Measurements from ENCODE around the gene PCYT2.

Gene PCYT2

DNA sequence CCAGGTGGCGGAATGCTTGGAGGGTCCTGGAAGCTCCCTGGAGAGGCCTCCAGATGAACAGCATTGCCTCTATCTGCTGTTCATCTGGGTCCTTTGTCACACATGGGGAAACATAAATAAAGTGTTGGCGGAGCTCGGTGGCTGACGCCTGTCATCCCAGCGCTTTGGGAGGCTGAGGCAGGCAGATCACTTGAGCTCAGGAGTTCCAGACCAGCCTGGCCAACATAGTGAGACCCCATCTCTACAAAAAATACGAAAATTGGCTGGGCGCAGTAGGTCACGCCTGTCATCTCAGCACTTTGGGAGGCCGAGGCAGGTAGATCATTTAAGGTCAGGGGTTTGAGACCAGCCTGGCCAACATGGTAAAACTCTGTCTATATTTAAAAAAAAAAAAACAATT lies 33.7 kb upstream of the PCYT2 start:
- ChIA-PET POLR2A (no interaction called here), CTCF (interaction anchor here (0.8 to 2.6 kb wide), 6 partner anchors 10 to 76 kb away, joined by 3 to 10 read pairs (median 3); partner anchors contain the start of gene NOTUM)
- H3K4me3 ChIP-seq (ENCODE audit: low read depth, low read length), result no peak overlapping the region
- TF ChIP-seq, protein P1, sequence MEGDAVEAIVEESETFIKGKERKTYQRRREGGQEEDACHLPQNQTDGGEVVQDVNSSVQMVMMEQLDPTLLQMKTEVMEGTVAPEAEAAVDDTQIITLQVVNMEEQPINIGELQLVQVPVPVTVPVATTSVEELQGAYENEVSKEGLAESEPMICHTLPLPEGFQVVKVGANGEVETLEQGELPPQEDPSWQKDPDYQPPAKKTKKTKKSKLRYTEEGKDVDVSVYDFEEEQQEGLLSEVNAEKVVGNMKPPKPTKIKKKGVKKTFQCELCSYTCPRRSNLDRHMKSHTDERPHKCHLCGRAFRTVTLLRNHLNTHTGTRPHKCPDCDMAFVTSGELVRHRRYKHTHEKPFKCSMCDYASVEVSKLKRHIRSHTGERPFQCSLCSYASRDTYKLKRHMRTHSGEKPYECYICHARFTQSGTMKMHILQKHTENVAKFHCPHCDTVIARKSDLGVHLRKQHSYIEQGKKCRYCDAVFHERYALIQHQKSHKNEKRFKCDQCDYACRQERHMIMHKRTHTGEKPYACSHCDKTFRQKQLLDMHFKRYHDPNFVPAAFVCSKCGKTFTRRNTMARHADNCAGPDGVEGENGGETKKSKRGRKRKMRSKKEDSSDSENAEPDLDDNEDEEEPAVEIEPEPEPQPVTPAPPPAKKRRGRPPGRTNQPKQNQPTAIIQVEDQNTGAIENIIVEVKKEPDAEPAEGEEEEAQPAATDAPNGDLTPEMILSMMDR (IDR thresholded peaks at IDR 0.05; ENCODE audit: insufficient read depth, low read length, missing control alignments), result no peak
- no peak for DNase-seq (ENCODE audit: low read depth, low spot score)

DNA sequence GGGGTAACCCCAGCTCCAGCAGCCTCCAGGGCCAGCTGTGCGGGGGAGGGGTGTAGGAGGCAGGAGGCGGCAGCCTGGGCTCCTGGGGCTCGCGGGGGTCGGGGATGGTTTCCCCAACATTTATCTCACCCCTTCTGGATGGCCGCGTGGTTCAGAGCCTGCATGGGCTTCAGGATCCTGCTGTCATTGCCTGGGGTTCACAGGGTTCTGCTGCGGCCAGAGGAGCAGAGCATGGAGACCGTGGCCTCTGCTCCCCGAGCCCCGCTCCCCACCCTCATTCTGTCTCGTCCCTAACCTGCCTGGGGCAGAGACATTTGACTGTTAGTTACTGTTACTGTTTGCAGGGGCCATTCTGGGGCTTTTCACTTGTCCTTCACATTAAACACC lies 31.0 kb upstream of the PCYT2 start:
- no peak for DNase-seq (ENCODE audit: low read depth, low spot score)
- TF ChIP-seq, protein P1 (IDR thresholded peaks at IDR 0.05; ENCODE audit: insufficient read depth, low read length, missing control alignments), result no peak
- H3K4me3 ChIP-seq (ENCODE audit: low read depth, low read length), result no peak overlapping the region
- CTCF ChIA-PET, result no interaction called here
- POLR2A ChIA-PET, result no interaction called here

DNA sequence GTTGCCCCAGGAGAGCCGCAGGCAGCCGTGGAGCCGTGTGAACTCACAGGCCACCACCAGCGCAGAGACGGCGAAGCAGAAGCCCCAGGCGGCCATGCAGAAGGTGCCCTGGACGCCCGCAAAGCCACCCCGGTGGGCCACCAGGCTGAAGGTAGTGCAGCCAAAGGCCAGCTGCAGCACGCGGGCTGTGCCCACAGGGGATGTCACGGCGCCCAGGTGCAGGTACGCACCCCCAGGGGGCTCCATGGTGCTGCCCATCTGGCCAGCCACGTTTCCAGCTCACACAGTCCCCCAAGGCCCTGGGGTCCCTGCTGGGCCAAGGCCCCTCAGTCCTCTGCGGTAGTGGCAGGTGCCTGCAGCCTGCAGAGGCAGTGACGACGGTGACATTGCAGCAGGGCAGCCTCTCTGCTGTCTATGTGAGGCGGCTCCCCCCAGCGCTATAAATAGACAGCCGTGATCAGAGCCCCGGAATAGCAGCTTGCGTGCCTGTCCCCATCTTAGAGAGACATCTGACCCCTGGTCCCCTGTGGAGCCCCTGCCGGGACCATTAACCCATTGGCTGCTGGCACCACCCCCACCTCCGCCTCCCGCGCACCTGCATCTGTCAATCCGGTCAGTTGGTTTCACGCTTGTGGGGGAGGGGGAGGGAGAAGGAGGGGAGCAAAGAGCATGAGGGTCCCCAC lies 30.4 kb upstream of the PCYT2 start:
- no peak overlapping the region for H3K4me3 ChIP-seq (ENCODE audit: low read depth, low read length)
- ChIA-PET POLR2A (no interaction called here), CTCF (interaction anchor here (1.9 kb wide), 1 partner anchor 18 kb away, joined by 11 read pairs; no protein-coding TSS in a partner anchor)
- TF ChIP-seq, protein P1 (IDR thresholded peaks at IDR 0.05; ENCODE audit: insufficient read depth, low read length, missing control alignments), result no peak
- DNase-seq (ENCODE audit: low read depth, low spot score), result no peak

DNA sequence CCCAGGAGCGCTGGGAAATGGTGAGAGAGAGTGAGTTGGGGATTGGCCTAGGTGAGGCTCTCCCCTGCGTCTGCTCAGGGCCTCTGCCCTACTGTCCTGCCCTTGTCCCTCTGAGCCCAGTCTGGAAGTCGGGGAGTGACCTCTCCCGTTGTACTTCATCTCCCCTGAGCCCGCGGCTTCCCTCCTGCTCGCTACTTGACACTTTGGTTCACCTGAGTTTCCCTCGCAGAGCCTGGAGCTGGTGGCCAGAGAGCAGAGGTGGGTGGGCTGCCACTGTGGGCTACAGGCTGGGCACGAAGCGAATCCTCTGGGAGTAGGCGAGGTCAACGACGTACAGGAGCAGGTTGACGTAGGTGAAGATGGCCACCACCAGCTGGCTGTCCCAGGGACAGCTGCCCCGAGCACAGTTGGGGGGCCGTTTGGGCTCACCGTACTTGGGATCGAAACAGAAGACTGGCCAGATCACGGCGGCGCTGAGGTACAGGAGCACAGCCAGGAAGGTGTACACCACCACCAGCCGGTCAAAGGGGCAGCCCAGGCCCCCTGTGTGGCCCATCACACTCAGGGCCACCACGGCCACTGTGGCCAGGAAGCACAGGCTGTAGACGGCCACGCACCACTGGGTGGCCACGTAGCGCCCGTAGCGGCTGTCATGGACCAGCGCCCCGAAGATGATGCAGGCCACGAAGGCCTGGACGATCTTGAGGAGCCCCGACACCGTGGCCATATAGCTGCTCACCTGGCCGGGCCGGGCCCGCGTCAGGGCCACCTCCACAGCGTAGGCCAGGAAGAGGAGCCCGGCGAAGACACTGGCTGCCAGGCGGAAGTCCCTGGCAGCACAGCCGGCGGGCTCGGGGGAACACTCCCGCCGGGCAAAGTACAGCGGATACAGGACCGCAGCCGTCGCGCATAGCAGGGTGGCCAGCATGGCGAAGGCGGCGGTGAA lies 29.6 kb upstream of the PCYT2 start:
- TF ChIP-seq, protein P1 (IDR thresholded peaks at IDR 0.05; ENCODE audit: insufficient read depth, low read length, missing control alignments), result no peak
- POLR2A ChIA-PET, result no interaction called here
- DNase-seq (ENCODE audit: low read depth, low spot score), result no peak
- H3K4me3 ChIP-seq (ENCODE audit: low read depth, low read length), result no peak overlapping the region
- CTCF ChIA-PET, result interaction anchor here (1.9 kb wide), 1 partner anchor 19 kb away, joined by 11 read pairs; no protein-coding TSS in a partner anchor

DNA sequence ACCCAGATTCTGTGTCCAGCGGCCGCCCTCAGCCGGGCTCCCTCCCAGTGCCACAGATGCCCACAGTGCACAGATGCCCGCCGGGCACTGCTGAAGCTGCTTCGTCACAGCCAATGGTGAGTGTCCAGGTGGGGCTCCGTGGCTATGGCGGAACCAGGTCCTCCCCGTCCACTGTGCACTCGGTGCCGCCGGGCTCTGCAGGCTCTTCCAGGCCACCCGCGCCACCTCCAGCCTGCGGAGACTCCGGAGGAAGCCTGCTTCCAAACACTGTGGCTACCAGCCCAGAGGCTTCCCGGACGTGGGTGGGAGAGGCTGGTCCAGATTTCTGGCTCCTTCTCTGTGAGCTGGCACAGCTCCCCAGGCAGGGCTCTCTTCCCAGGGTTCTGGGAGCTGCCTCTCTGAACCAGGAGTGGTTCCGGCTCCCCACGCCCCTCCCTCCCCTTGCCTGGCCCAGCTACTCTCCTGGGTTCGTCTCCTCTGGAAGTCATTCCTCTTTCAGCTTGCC lies 28.7 kb upstream of the PCYT2 start:
- H3K4me3 ChIP-seq (ENCODE audit: low read depth, low read length), result no peak overlapping the region
- TF ChIP-seq, protein P1 (IDR thresholded peaks at IDR 0.05; ENCODE audit: insufficient read depth, low read length, missing control alignments), result no peak
- ChIA-PET CTCF (interaction anchor here (0.6 to 1.9 kb wide), 2 partner anchors 12 to 20 kb away, joined by 3 to 11 read pairs; partner anchors contain the start of gene MAFG), POLR2A (no interaction called here)
- DNase-seq (ENCODE audit: low read depth, low spot score), result no peak

DNA sequence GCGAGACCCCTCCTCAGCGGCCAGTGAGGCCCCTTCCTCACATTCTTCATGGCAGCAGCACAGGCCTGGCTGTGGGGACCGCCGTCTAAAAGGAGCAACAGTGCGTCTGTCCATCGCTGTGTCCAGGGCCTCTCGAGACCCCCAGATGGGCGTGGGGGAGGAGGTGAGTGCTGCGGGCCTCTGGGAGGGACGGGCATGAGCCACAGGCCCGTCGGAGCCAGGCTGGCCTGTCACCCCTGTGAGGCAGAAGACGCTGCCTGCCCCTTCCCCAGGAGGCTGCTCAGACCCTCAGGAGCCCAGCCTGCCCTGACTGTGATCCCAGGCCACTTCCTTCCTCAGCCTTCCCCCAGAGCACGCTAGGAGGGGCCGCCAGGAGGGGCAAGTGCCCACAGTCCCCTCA lies 28.0 kb upstream of the PCYT2 start:
- CTCF ChIA-PET, result interaction anchor here (1.4 kb wide), 1 partner anchor 21 kb away, joined by 10 read pairs; the partner anchor contains the start of gene NOTUM
- DNase-seq (ENCODE audit: low read depth, low spot score), result no peak
- TF ChIP-seq, protein P1 (IDR thresholded peaks at IDR 0.05; ENCODE audit: insufficient read depth, low read length, missing control alignments), result no peak
- no peak overlapping the region for H3K4me3 ChIP-seq (ENCODE audit: low read depth, low read length)
- POLR2A ChIA-PET, result no interaction called here
